Kidney glomerular epithelial cell (primary cell): Measurements from ENCODE around the gene STEAP3.

Experiments
- DNase-seq: peaks from one replicate; lab custom pipeline; 2025; lab: John Stamatoyannopoulos, UW

The STEAP3 gene

GRCh38 chr2:119292226-119292625 is 68.6 kb downstream of the STEAP3 start:
- no peak for DNase-seq

- DNase-seq = no peak
These were observed 69.6 kb downstream of the STEAP3 start for GRCh38 chr2:119293254-119293653.

GRCh38 chr2:119293900-119294299 is 70.3 kb downstream of the STEAP3 start:
- DNase-seq = no peak

- no peak for DNase-seq
These were observed 71.0 kb downstream of the STEAP3 start for GRCh38 chr2:119294671-119295070.

- no peak for DNase-seq
These were observed 72.2 kb downstream of the STEAP3 start for GRCh38 chr2:119295688-119296375.

- no peak for DNase-seq
These were observed 77.8 kb downstream of the STEAP3 start for GRCh38 chr2:119301413-119301812.

- DNase-seq = no peak
These were observed 81.2 kb downstream of the STEAP3 start for GRCh38 chr2:119304847-119305246.

GRCh38 chr2:119305497-119306195 is 82.0 kb downstream of the STEAP3 start:
- DNase-seq = no peak

- no peak for DNase-seq
These were observed 82.6 kb downstream of the STEAP3 start for GRCh38 chr2:119306196-119306590.

GRCh38 chr2:119307419-119308140 is 83.9 kb downstream of the STEAP3 start:
- no peak for DNase-seq

GRCh38 chr2:119308793-119309330 is 85.2 kb downstream of the STEAP3 start:
- no peak for DNase-seq

- DNase-seq = no peak
These were observed 87.7 kb downstream of the STEAP3 start for GRCh38 chr2:119311371-119311770.

GRCh38 chr2:119311831-119312230 is 88.2 kb downstream of the STEAP3 start:
- DNase-seq = no peak
